ENCODE results near the gene LYSMD1. TPM values are rescaled to one million over a fixed set of nuclear protein-coding genes. Genes with fewer than 3 reads are reported as not detected.

Gene LYSMD1
- total RNA-seq, 1 experiment from 2014 or later: 5.1 TPM

- TF ChIP-seq POLR2AphosphoS5 (IDR thresholded peaks at IDR 0.05; ENCODE audit: low read depth, low read length) (no peak), TCF7L2 (IDR thresholded peaks at IDR 0.05; ENCODE audit: low read depth, low read length) (no peak), REST (IDR thresholded peaks at IDR 0.05; ENCODE audit: insufficient read depth in 1 of 2, low read depth in 2 of 2, low read length in 1 of 2) (no peak), CTCF (IDR thresholded peaks at IDR 0.05) (no peak), SIN3A (IDR thresholded peaks at IDR 0.05; ENCODE audit: borderline replicate concordance, insufficient read depth, low read depth, low read length) (no peak)
- H3K36me3 ChIP-seq (ENCODE audit: control insufficient read depth, insufficient read depth, low read length): no peaks in the 10 kb centered on the region
- no peak for DNase-seq (ENCODE audit: low read depth, low spot score)
- H3K4me1 ChIP-seq (ENCODE audit: control insufficient read depth, insufficient read depth, low read length): peaks cover 7% of the 10 kb centered on the region; the same call in 1 of the 2 replicates
- H3K27ac ChIP-seq (ENCODE audit: low read length): no peak overlapping the region
- no peaks in the 10 kb centered on the region for H3K27me3 ChIP-seq (ENCODE audit: control insufficient read depth, insufficient read depth, low read length)
- H3K9me3 ChIP-seq (ENCODE audit: control insufficient read depth, insufficient read depth, low read depth, low read length): no peaks in the 10 kb centered on the region
- CTCF ChIA-PET: no interaction called here
- in situ Hi-C loops (cut with HindIII; ENCODE audit: low pct_unique_long_range_greater_than_20kb, low sequenced_read_pairs) (no loop called here), intact Hi-C loops (cut with micrococcal nuclease; ENCODE audit: unreplicated experiment) (no loop called here)
- peak; percentile 7 for ATAC-seq
- BruUV-seq (replicated peaks): no TSS peak
- H3K4me3 ChIP-seq (ENCODE audit: low read depth in 2 of 2, low read length in 2 of 2): peak overlapping the region; percentile 69 to 82
- POLR2A ChIA-PET: no interaction called here
Observed at GRCh38 chr1:151146072-151146411, 19.7 kb downstream of the LYSMD1 start.

- ChIA-PET CTCF (interaction anchor here (0.6 to 0.9 kb wide), 2 partner anchors 46 to 58 kb away, joined by 6 to 9 read pairs; no protein-coding TSS in a partner anchor), POLR2A (no interaction called here)
- Histone ChIP-seq H3K27me3 (ENCODE audit: control insufficient read depth, insufficient read depth, low read length) (no peaks in the 10 kb centered on the region), H3K27ac (ENCODE audit: low read length) (no peak overlapping the region), H3K4me1 (ENCODE audit: control insufficient read depth, insufficient read depth, low read length) (peaks cover 7% of the 10 kb centered on the region; the same call in 1 of the 2 replicates), H3K36me3 (ENCODE audit: control insufficient read depth, insufficient read depth, low read length) (no peaks in the 10 kb centered on the region), H3K9me3 (ENCODE audit: control insufficient read depth, insufficient read depth, low read depth, low read length) (no peaks in the 10 kb centered on the region), H3K4me3 (ENCODE audit: low read depth in 2 of 2, low read length in 2 of 2) (peak overlapping the region; percentile 69 to 82)
- TF ChIP-seq CTCF (IDR thresholded peaks at IDR 0.05) (no peak), SIN3A (IDR thresholded peaks at IDR 0.05; ENCODE audit: borderline replicate concordance, insufficient read depth, low read depth, low read length) (no peak), REST (IDR thresholded peaks at IDR 0.05; ENCODE audit: insufficient read depth in 1 of 2, low read depth in 2 of 2, low read length in 1 of 2) (no peak), TCF7L2 (IDR thresholded peaks at IDR 0.05; ENCODE audit: low read depth, low read length) (no peak), POLR2AphosphoS5 (IDR thresholded peaks at IDR 0.05; ENCODE audit: low read depth, low read length) (no peak)
- BruUV-seq (replicated peaks): no TSS peak
- DNase-seq (ENCODE audit: low read depth, low spot score) (no peak), ATAC-seq (no peak; the same call in 1 of the 2 replicates)
- in situ Hi-C loops (cut with HindIII; ENCODE audit: low pct_unique_long_range_greater_than_20kb, low sequenced_read_pairs) (no loop called here), intact Hi-C loops (cut with micrococcal nuclease; ENCODE audit: unreplicated experiment) (no loop called here)
Observed at GRCh38 chr1:151145304-151146071, 20.2 kb downstream of the LYSMD1 start.

Measured in Panc1 (cell line).